SK-N-SH (cell line): ENCODE data around the gene AP4S1. TPM values are rescaled to one million over a fixed set of nuclear protein-coding genes. Genes with fewer than 3 reads are reported as not detected.

Experiments
- CTCF ChIA-PET: fragments of 300-600, 350-600 bp; formaldehyde crosslinking; extraction: SDS; loops from one replicate; lab custom pipeline; 2021; lab: Yijun Ruan, JAX
- POLR2A ChIA-PET: fragments of 350-600 bp; sonication (Branson Sonifier 250); formaldehyde crosslinking; extraction: SDS; loops from one replicate; lab custom pipeline; 2020; ENCODE audit warnings: antibody characterized with exemption, inconsistent platforms; lab: Yijun Ruan, JAX
- DNase-seq: peaks from one replicate; pipeline ENCODE4 v3.0.0; 2012
- H2AFZ ChIP-seq: fragments of 200-600 bp; sonication (generic); 2 replicates; pipeline ENCODE4 v1.8.1; 2016; ENCODE audit warnings: antibody characterized with exemption, mild to moderate bottlenecking, low read depth
- H3F3A ChIP-seq: fragments of 200-600 bp; sonication (generic); replicated peaks from 2 replicates; pipeline ENCODE3; 2016; ENCODE audit warnings: antibody characterized with exemption, mild to moderate bottlenecking; ENCODE audit not compliant: insufficient read depth
- H3K27ac ChIP-seq, 2 experiments: fragments of 200-500 bp in 1 of 2; fragments of 200-600 bp in 1 of 2; sonication (Bioruptor generic) in 1 of 2; sonication (generic), shearing (Covaris generic) in 1 of 2; 2 replicates each; pipeline versions ENCODE4 v1.5.1 to v1.6.1; 2014 to 2016; ENCODE audit warnings: low read depth in 2 of 2, inconsistent platforms in 1 of 2, low read length in 1 of 2, mild to moderate bottlenecking in 1 of 2, mixed read lengths in 1 of 2
- H3K27me3 ChIP-seq: fragments of 200-600 bp; sonication (generic), shearing (Covaris generic); 2 replicates; pipeline ENCODE4 v1.6.1; 2016; ENCODE audit warnings: mixed run types; ENCODE audit not compliant: insufficient read depth
- H3K36me3 ChIP-seq, 2 experiments: fragments of 200-500 bp in 1 of 2; fragments of 200-600 bp in 1 of 2; sonication (Bioruptor generic) in 1 of 2; sonication (generic) in 1 of 2; replicated peaks in 1 of 2; 2 replicates each; pipeline versions ENCODE3 to v1.5.1; 2014 to 2016; ENCODE audit warnings: low read length in 1 of 2, mild to moderate bottlenecking in 1 of 2; ENCODE audit not compliant: insufficient read depth in 2 of 2, control insufficient read depth in 1 of 2
- H3K4me1 ChIP-seq, 2 experiments: fragments of 200-500 bp in 1 of 2; fragments of 200-600 bp in 1 of 2; sonication (Bioruptor generic) in 1 of 2; sonication (generic), shearing (Covaris generic) in 1 of 2; 2 replicates each; pipeline versions ENCODE4 v1.5.1 to v1.6.1; 2014 to 2016; ENCODE audit warnings: low read depth in 1 of 2, low read length in 1 of 2, mixed run types in 1 of 2; ENCODE audit not compliant: insufficient read depth in 2 of 2, control insufficient read depth in 1 of 2
- H3K4me2 ChIP-seq: fragments of 200-600 bp; sonication (generic), shearing (Covaris generic); 2 replicates; pipeline ENCODE4 v1.6.1; 2017; ENCODE audit warnings: mixed run types
- H3K4me3 ChIP-seq, 2 experiments: fragments of 200-500 bp in 1 of 2; fragments of 200-600 bp in 1 of 2; sonication (Bioruptor generic) in 1 of 2; sonication (generic), shearing (Covaris generic) in 1 of 2; 2 replicates each; pipeline versions ENCODE4 v1.5.1 to v1.8.1; 2014 to 2016; ENCODE audit warnings: low read depth in 2 of 2, inconsistent platforms in 1 of 2, low read length in 1 of 2, mild to moderate bottlenecking in 1 of 2, mixed read lengths in 1 of 2, moderate library complexity in 1 of 2
- H3K79me2 ChIP-seq: fragments of 200-600 bp; sonication (generic); 2 replicates; pipeline ENCODE4 v1.8.1; 2017; ENCODE audit warnings: mild to moderate bottlenecking; ENCODE audit not compliant: insufficient read depth
- H3K9ac ChIP-seq: fragments of 200-600 bp; sonication (generic); 2 replicates; pipeline ENCODE4 v1.6.1; 2017; ENCODE audit warnings: mixed run types
- H3K9me2 ChIP-seq: fragments of 200-600 bp; sonication (generic); 2 replicates; pipeline ENCODE4 v1.6.1; 2017; ENCODE audit warnings: mixed run types
- H3K9me3 ChIP-seq: fragments of 200-600 bp; sonication (generic); 2 replicates; pipeline ENCODE4 v1.6.1; 2017; ENCODE audit warnings: mixed run types, mild to moderate bottlenecking, moderate library complexity
- H4K20me1 ChIP-seq: fragments of 200-600 bp; sonication (generic); 2 replicates; pipeline ENCODE4 v1.6.1; 2017; ENCODE audit warnings: mild to moderate bottlenecking, mixed run types; ENCODE audit not compliant: insufficient read depth
- ELF1 ChIP-seq: IDR thresholded peaks from 2 replicates; pipeline ENCODE4 v1.4.0; 2012
- EZH2phosphoT487 ChIP-seq: fragments of 200-600 bp; sonication (generic); IDR thresholded peaks from 2 replicates; pipeline ENCODE4 v1.6.1; 2017; ENCODE audit warnings: low read depth, mixed run types, mild to moderate bottlenecking, antibody characterized with exemption, moderate library complexity, borderline replicate concordance
- FOSL2 ChIP-seq: IDR thresholded peaks from 2 replicates; pipeline ENCODE4 v1.4.0; 2012; ENCODE audit warnings: low read depth, mild to moderate bottlenecking, moderate library complexity, borderline replicate concordance
- FOXJ3 ChIP-seq: sonication (generic); formaldehyde crosslinking; IDR thresholded peaks from 2 replicates; pipeline ENCODE4 v1.5.1; 2020; ENCODE audit warnings: mild to moderate bottlenecking, missing genetic modification reagents
- JUND ChIP-seq: IDR thresholded peaks from 2 replicates; pipeline ENCODE4 v1.4.0; 2012
- MEF2A ChIP-seq: IDR thresholded peaks from 2 replicates; pipeline ENCODE4 v1.4.0; 2012; ENCODE audit warnings: low read depth, borderline replicate concordance
- MXI1 ChIP-seq: IDR thresholded peaks from 2 replicates; pipeline ENCODE4 v1.6.1; 2012; ENCODE audit warnings: mild to moderate bottlenecking, low read depth, low read length, improper control_type of control experiment
- PBX3 ChIP-seq: IDR thresholded peaks from 2 replicates; pipeline ENCODE4; 2012
- POLR2AphosphoS5 ChIP-seq: IDR thresholded peaks from 2 replicates; pipeline ENCODE4 v1.6.1; 2012; ENCODE audit warnings: low read depth, low read length
- RCOR1 ChIP-seq: fragments of 150-350 bp; IDR thresholded peaks from 2 replicates; pipeline ENCODE4 v1.6.1; 2017; ENCODE audit warnings: antibody characterized with exemption, low read length
- REST ChIP-seq: IDR thresholded peaks from 2 replicates; pipeline ENCODE4 v1.6.1; 2012; ENCODE audit warnings: mild to moderate bottlenecking, low read depth, low read length, moderate library complexity
- SIN3A ChIP-seq: IDR thresholded peaks from 2 replicates; pipeline ENCODE4 v1.6.1; 2012; ENCODE audit warnings: low read depth, mild to moderate bottlenecking, low read length, moderate library complexity, borderline replicate concordance
- TCF12 ChIP-seq: IDR thresholded peaks from 2 replicates; pipeline ENCODE4 v1.4.0; 2012
- TEAD4 ChIP-seq: IDR thresholded peaks from 2 replicates; pipeline ENCODE4 v1.4.0; 2012; ENCODE audit warnings: mild to moderate bottlenecking, borderline replicate concordance; ENCODE audit not compliant: insufficient read depth
- USF1 ChIP-seq: IDR thresholded peaks from 2 replicates; pipeline ENCODE4 v1.4.0; 2012; ENCODE audit warnings: low read depth, borderline replicate concordance
- USF2 ChIP-seq: fragments of 150-350 bp; IDR thresholded peaks from 2 replicates; pipeline ENCODE4 v1.6.1; 2017; ENCODE audit warnings: antibody characterized with exemption, low read length, low read depth, borderline replicate concordance
- WGBS: methylation state at CpG from one replicate; pipeline ENCODE4 v1.1.6; 2017; ENCODE audit warnings: low lambda C conversion rate; 5-methylcytosine and 5-hydroxymethylcytosine counted together
- polyA plus RNA-seq, 3 experiments: library from polyadenylated mRNA; depleted of rRNA; stranded (reverse); fragments of >200 nt; gene quantifications; 2 replicates each; pipeline ENCODE4 v1.2.3, GENCODE V29; 2012

The AP4S1 gene
- polyA plus RNA-seq, 1 of the 3 experiments (the other 2 are of a cell fraction): 1.7 TPM

- Histone ChIP-seq H3K27ac (peak overlapping the region in 1 of 2 experiments; percentile 31; a peak in 2 of 4 replicates), H3F3A (no peaks in the 10 kb centered on the region), H3K9me2 (no peaks in the 10 kb centered on the region), H3K4me2 (no peak overlapping the region), H4K20me1 (no peaks in the 10 kb centered on the region)
- CTCF ChIA-PET: no interaction called here
- POLR2A ChIA-PET: no interaction called here
- no peak for TF ChIP-seq POLR2AphosphoS5
- TF ChIP-seq PBX3: peak; percentile 35
- TF ChIP-seq, all 33 proteins: peak for 1
- no peak overlapping the region for H3K9ac ChIP-seq
- H3K36me3 ChIP-seq: peaks cover 0 to 6% of the 10 kb centered on the region in 2 experiments
- H3K4me1 ChIP-seq: no peaks in the 10 kb centered on the region
- H3K4me3 ChIP-seq: no peak overlapping the region
- H3K79me2 ChIP-seq: no peaks in the 10 kb centered on the region
- H3K27me3 ChIP-seq: no peaks in the 10 kb centered on the region
- WGBS: 83% methylated on average over 2 of the region's 2 CpGs
- DNase-seq: no peak
- H2AFZ ChIP-seq: no peak overlapping the region
- H3K9me3 ChIP-seq: no peaks in the 10 kb centered on the region
Measured at GRCh38 chr14:31071151-31071550, 45.7 kb downstream of the AP4S1 start.

- no peak for DNase-seq
- H3F3A ChIP-seq: no peaks in the 10 kb centered on the region
- CTCF ChIA-PET: no interaction called here
- no peak overlapping the region for H3K27ac ChIP-seq
- H4K20me1 ChIP-seq: no peaks in the 10 kb centered on the region
- H3K9me3 ChIP-seq: no peaks in the 10 kb centered on the region
- H3K4me2 ChIP-seq: no peak overlapping the region
- H3K79me2 ChIP-seq: no peaks in the 10 kb centered on the region
- no peaks in the 10 kb centered on the region for H3K27me3 ChIP-seq
- WGBS: 95% methylated on average over 2 of the region's 2 CpGs
- H2AFZ ChIP-seq: no peak overlapping the region
- no peak overlapping the region for H3K4me3 ChIP-seq
- H3K36me3 ChIP-seq: peaks cover 0 to 10% of the 10 kb centered on the region in 2 experiments
- no peak overlapping the region for H3K9ac ChIP-seq
- no peak for TF ChIP-seq USF1
- no peaks in the 10 kb centered on the region for H3K4me1 ChIP-seq
- no peaks in the 10 kb centered on the region for H3K9me2 ChIP-seq
- POLR2A ChIA-PET: no interaction called here
Measured at GRCh38 chr14:31075144-31075543, 49.7 kb downstream of the AP4S1 start.

GRCh38 chr14:31078766-31079165, 53.3 kb downstream of the AP4S1 start:
- Histone ChIP-seq H3K27ac (no peak overlapping the region), H3K36me3 (peaks cover 0 to 10% of the 10 kb centered on the region in 2 experiments), H3K9me2 (no peaks in the 10 kb centered on the region), H3K9ac (no peak overlapping the region), H3K4me1 (no peaks in the 10 kb centered on the region), H3K4me3 (no peak overlapping the region), H3K27me3 (no peaks in the 10 kb centered on the region), H3K79me2 (no peaks in the 10 kb centered on the region), H3K9me3 (no peaks in the 10 kb centered on the region), H3F3A (peaks cover 3% of the 10 kb centered on the region), H2AFZ (no peak overlapping the region), H4K20me1 (no peaks in the 10 kb centered on the region), H3K4me2 (no peak overlapping the region)
- ChIA-PET CTCF (no interaction called here), POLR2A (no interaction called here)
- WGBS: 75% methylated on average over 2 of the region's 2 CpGs
- no peak for DNase-seq
- TF ChIP-seq SIN3A (no peak), MEF2A (no peak), RCOR1 (no peak), ELF1 (no peak), REST (no peak), EZH2phosphoT487 (no peak), MXI1 (no peak), TEAD4 (no peak), FOSL2 (no peak), USF2 (no peak), FOXJ3 (CRISPR knock-in tag) (no peak), JUND (no peak), TCF12 (no peak)
